Stimulated activated CD8-positive, alpha-beta memory T cell treated with anti-CD3 and anti-CD28 coated beads, Interleukin-2, amount 100 ng/mL, for 48 hours (primary cell): ENCODE data around the gene EDN1.

Experiments used
- DNase-seq, 2 donors: peaks; one replicate each; pipeline ENCODE4 v3.0.0-alpha.2; 2020; ENCODE audit warnings: low read depth in 2 of 2

The EDN1 gene

GRCh38 chr6:12270551-12271230, 19.5 kb upstream of the EDN1 start:
- no peak for DNase-seq

GRCh38 chr6:12271594-12271993, 18.6 kb upstream of the EDN1 start:
- no peak for DNase-seq

GRCh38 chr6:12271997-12272396, 18.2 kb upstream of the EDN1 start:
- no peak for DNase-seq

- DNase-seq = no peak
Measured at GRCh38 chr6:12275107-12275506, 15.1 kb upstream of the EDN1 start.

- no peak for DNase-seq
Measured at GRCh38 chr6:12276930-12277315, 13.2 kb upstream of the EDN1 start.

GRCh38 chr6:12277386-12277785, 12.8 kb upstream of the EDN1 start:
- DNase-seq = no peak

- no peak for DNase-seq
Measured at GRCh38 chr6:12278915-12279314, 11.2 kb upstream of the EDN1 start.

- no peak for DNase-seq
Measured at GRCh38 chr6:12279322-12280091, 10.7 kb upstream of the EDN1 start.

GRCh38 chr6:12280458-12280857, 9.7 kb upstream of the EDN1 start:
- no peak for DNase-seq

- DNase-seq = no peak
Measured at GRCh38 chr6:12280902-12281301, 9.3 kb upstream of the EDN1 start.

- DNase-seq = no peak
Measured at GRCh38 chr6:12283904-12284303, 6.3 kb upstream of the EDN1 start.

GRCh38 chr6:12286373-12287110, 3.6 kb upstream of the EDN1 start:
- no peak for DNase-seq

GRCh38 chr6:12288211-12288618, 1.9 kb upstream of the EDN1 start:
- no peak for DNase-seq

GRCh38 chr6:12288914-12289313, 1.2 kb upstream of the EDN1 start:
- no peak for DNase-seq

- DNase-seq = peak in 1 of 2 donors; percentile 49
Measured at GRCh38 chr6:12289365-12289919, 719 bp upstream of the EDN1 start.

- no peak for DNase-seq
Measured at GRCh38 chr6:12291071-12291838, 1.1 kb downstream of the EDN1 start.

GRCh38 chr6:12291839-12292604, 1.9 kb downstream of the EDN1 start:
- no peak for DNase-seq

- DNase-seq = no peak
Measured at GRCh38 chr6:12293235-12293930, 3.2 kb downstream of the EDN1 start.

GRCh38 chr6:12293931-12294807, 4.0 kb downstream of the EDN1 start:
- DNase-seq = no peak
